Stomach smooth muscle (tissue), 2 donors: ENCODE measurements around the gene MAFG.

Experiments
- H3K27ac ChIP-seq: one replicate; pipeline ENCODE4 v1.7.0; 2013; ENCODE audit warnings: mild to moderate bottlenecking, low read length, inconsistent platforms
- H3K27me3 ChIP-seq, 2 donors: one replicate each; pipeline ENCODE4 v1.7.0; 2013; ENCODE audit warnings: low read length in 2 of 2; ENCODE audit not compliant: insufficient read depth in 2 of 2, control insufficient read depth in 1 of 2
- H3K36me3 ChIP-seq, 2 donors: one replicate each; pipeline ENCODE4 v1.7.0; 2013; ENCODE audit warnings: low read length in 2 of 2; ENCODE audit not compliant: control insufficient read depth in 2 of 2, insufficient read depth in 2 of 2
- H3K4me1 ChIP-seq: one replicate; pipeline ENCODE4 v1.7.0; 2013; ENCODE audit warnings: low read length; ENCODE audit not compliant: control insufficient read depth, insufficient read depth
- H3K4me3 ChIP-seq, 2 donors: one replicate each; pipeline ENCODE4 v1.7.0; 2013; ENCODE audit warnings: low read length in 2 of 2
- H3K9ac ChIP-seq, 2 donors: one replicate each; pipeline ENCODE4 v1.7.0; 2013; ENCODE audit warnings: low read length in 2 of 2, mild to moderate bottlenecking in 1 of 2
- H3K9me3 ChIP-seq, 2 donors: one replicate each; pipeline ENCODE4 v1.7.0; 2013; ENCODE audit warnings: low read length in 2 of 2; ENCODE audit not compliant: control insufficient read depth in 2 of 2
- donor health status: healthy.
- donor health status: Pancreatic carcinoma.

The MAFG gene

DNA sequence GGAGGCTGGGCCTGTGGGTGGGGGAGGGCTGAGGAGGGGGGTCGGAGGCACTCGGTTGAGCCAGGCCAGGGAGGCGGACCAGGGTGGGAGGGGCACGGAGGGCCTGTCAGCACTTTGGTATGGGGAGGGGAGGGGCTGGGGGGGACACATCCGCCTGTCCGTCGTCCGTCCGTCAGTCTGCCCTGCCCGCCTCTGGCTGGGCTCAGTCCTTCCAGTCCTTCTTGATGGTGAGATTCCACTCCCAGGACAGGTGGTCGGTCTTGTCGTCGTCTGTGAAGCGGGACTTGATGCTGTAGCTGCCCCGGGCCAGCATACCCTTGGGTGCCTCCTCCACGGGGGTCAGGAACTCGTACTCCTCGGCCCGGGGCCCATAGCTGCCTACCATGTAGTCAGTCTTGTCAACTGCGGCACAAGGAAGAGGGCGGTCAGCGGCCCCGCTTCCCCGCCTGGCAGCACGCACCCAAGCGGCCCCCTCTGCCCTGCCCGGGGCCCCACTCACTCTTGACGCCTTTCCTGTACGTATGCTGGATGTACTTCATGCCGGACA is 58.8 kb downstream of the MAFG start:
- Histone ChIP-seq H3K9me3 (no peaks in the 10 kb centered on the region), H3K36me3 (peaks cover 7 to 12% of the 10 kb centered on the region in 2 donors), H3K4me1 (peaks cover 55% of the 10 kb centered on the region), H3K4me3 (no peak overlapping the region), H3K27me3 (no peaks in the 10 kb centered on the region), H3K27ac (peak overlapping the region; percentile 81), H3K9ac (peak overlapping the region in 1 of 2 donors; percentile 22)
